UCSD-AML1 (cell line): Measurements from ENCODE around the gene SORBS2.

Experiments
- DNase-seq: peaks from one replicate; lab custom pipeline; 2025; ENCODE audit not compliant: unreplicated experiment; lab: John Stamatoyannopoulos, UW

The SORBS2 gene

GRCh38 chr4:185836241-185837084 lies 24.5 kb upstream of the SORBS2 start:
- no peak for DNase-seq

- DNase-seq, result no peak
Observed at GRCh38 chr4:185835814-185836213, 23.8 kb upstream of the SORBS2 start.

GRCh38 chr4:185835336-185835735 lies 23.3 kb upstream of the SORBS2 start:
- no peak for DNase-seq

GRCh38 chr4:185834778-185835177 lies 22.8 kb upstream of the SORBS2 start:
- no peak for DNase-seq

GRCh38 chr4:185834088-185834487 lies 22.1 kb upstream of the SORBS2 start:
- DNase-seq, result no peak

- no peak for DNase-seq
Observed at GRCh38 chr4:185833055-185833598, 21.1 kb upstream of the SORBS2 start.

GRCh38 chr4:185831125-185831815 lies 19.3 kb upstream of the SORBS2 start:
- no peak for DNase-seq

- no peak for DNase-seq
Observed at GRCh38 chr4:185830263-185830994, 18.4 kb upstream of the SORBS2 start.

GRCh38 chr4:185826381-185826780 lies 14.4 kb upstream of the SORBS2 start:
- DNase-seq, result no peak

GRCh38 chr4:185825737-185826136 lies 13.7 kb upstream of the SORBS2 start:
- no peak for DNase-seq

- DNase-seq, result no peak
Observed at GRCh38 chr4:185822791-185823190, 10.8 kb upstream of the SORBS2 start.

- DNase-seq, result no peak
Observed at GRCh38 chr4:185821029-185821419, 9.0 kb upstream of the SORBS2 start.

GRCh38 chr4:185820146-185821028 lies 8.4 kb upstream of the SORBS2 start:
- no peak for DNase-seq

GRCh38 chr4:185819144-185819543 lies 7.2 kb upstream of the SORBS2 start:
- no peak for DNase-seq

GRCh38 chr4:185817403-185817818 lies 5.4 kb upstream of the SORBS2 start:
- no peak for DNase-seq

GRCh38 chr4:185813133-185813532 lies 1.1 kb upstream of the SORBS2 start:
- no peak for DNase-seq

- DNase-seq, result no peak
Observed at GRCh38 chr4:185810746-185811508, 1.1 kb downstream of the SORBS2 start.

GRCh38 chr4:185809533-185810071 lies 2.4 kb downstream of the SORBS2 start:
- DNase-seq, result no peak

GRCh38 chr4:185809121-185809520 lies 2.9 kb downstream of the SORBS2 start:
- DNase-seq, result no peak
